Osteocyte (in vitro differentiated cells): ENCODE measurements around the gene FAM210A. TPM values are rescaled to one million over a fixed set of nuclear protein-coding genes. Genes with fewer than 3 reads are reported as not detected.

Experiments used
- DNase-seq: peaks from one replicate; pipeline ENCODE4 v3.0.0; 2021; ENCODE audit warnings: mixed read lengths; ENCODE audit not compliant: unreplicated experiment; ENCODE audit errors: extremely low spot score
- H3K27ac Mint-ChIP-seq: one replicate; pipeline ENCODE4 v1.8.0; 2021; ENCODE audit warnings: mild to moderate bottlenecking, mixed read lengths; ENCODE audit not compliant: unreplicated experiment
- H3K27me3 Mint-ChIP-seq: one replicate; pipeline ENCODE4 v1.8.0; 2021; ENCODE audit warnings: mixed read lengths; ENCODE audit not compliant: unreplicated experiment
- H3K36me3 Mint-ChIP-seq: one replicate; pipeline ENCODE4 v1.8.0; 2021; ENCODE audit warnings: mixed read lengths; ENCODE audit not compliant: unreplicated experiment
- H3K4me1 Mint-ChIP-seq: one replicate; pipeline ENCODE4 v1.8.0; 2021; ENCODE audit warnings: mixed read lengths; ENCODE audit not compliant: unreplicated experiment
- H3K4me3 Mint-ChIP-seq: one replicate; pipeline ENCODE4 v1.8.0; 2021; ENCODE audit warnings: mild to moderate bottlenecking, moderate library complexity, mixed read lengths; ENCODE audit not compliant: unreplicated experiment
- H3K9me3 Mint-ChIP-seq: one replicate; pipeline ENCODE4 v1.8.0; 2021; ENCODE audit warnings: mixed read lengths; ENCODE audit not compliant: unreplicated experiment
- total RNA-seq: library from RNA; stranded (reverse); gene quantifications from 2 replicates; pipeline ENCODE4 v1.2.1, GENCODE V29; 2021
- TF ChIP-seq, protein P1 (sequence below): fragments of 200-600 bp; sonication (generic); IDR thresholded peaks from 2 replicates; pipeline ENCODE4 v1.5.0; 2021; ENCODE audit warnings: antibody characterized with exemption, mild to moderate bottlenecking, moderate library complexity

FAM210A gene
- total RNA-seq, 1 donor from 2014 or later = 13.8 TPM

- Mint-ChIP-seq H3K27ac (no peak overlapping the region), H3K9me3 (no peaks in the 10 kb centered on the region), H3K4me1 (peaks cover 6% of the 10 kb centered on the region), H3K4me3 (no peak overlapping the region), H3K27me3 (peaks cover 14% of the 10 kb centered on the region), H3K36me3 (no peaks in the 10 kb centered on the region)
- TF ChIP-seq, protein P1, sequence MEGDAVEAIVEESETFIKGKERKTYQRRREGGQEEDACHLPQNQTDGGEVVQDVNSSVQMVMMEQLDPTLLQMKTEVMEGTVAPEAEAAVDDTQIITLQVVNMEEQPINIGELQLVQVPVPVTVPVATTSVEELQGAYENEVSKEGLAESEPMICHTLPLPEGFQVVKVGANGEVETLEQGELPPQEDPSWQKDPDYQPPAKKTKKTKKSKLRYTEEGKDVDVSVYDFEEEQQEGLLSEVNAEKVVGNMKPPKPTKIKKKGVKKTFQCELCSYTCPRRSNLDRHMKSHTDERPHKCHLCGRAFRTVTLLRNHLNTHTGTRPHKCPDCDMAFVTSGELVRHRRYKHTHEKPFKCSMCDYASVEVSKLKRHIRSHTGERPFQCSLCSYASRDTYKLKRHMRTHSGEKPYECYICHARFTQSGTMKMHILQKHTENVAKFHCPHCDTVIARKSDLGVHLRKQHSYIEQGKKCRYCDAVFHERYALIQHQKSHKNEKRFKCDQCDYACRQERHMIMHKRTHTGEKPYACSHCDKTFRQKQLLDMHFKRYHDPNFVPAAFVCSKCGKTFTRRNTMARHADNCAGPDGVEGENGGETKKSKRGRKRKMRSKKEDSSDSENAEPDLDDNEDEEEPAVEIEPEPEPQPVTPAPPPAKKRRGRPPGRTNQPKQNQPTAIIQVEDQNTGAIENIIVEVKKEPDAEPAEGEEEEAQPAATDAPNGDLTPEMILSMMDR = no peak
- no peak for DNase-seq
Observed at GRCh38 chr18:13623348-13623747, 103.0 kb downstream of the FAM210A start.

DNA sequence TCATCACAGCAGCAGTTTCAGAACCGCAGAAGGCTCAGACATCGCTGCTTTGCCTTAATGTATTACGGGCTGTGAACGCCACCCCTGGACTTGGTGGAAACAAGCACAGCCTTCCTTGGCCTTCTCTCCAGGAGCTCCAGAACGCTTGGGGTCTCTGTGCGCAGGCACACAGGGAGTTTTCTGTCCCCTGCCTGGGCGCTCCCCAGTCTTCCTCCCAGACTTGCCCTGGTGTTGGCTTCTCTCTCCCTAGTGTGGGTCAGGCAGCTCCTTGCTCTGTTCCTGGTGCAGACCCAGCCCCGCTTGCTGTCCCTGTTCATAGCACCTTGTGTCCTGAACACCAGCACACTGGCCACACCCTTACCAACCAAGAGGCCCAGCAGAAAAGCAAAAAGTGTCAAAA is 103.6 kb downstream of the FAM210A start:
- Mint-ChIP-seq H3K9me3 (no peaks in the 10 kb centered on the region), H3K27me3 (peaks cover 8% of the 10 kb centered on the region), H3K4me1 (peaks cover 11% of the 10 kb centered on the region), H3K36me3 (no peaks in the 10 kb centered on the region), H3K27ac (no peak overlapping the region), H3K4me3 (no peak overlapping the region)
- no peak for DNase-seq
- TF ChIP-seq, protein P1 = no peak

GRCh38 chr18:13621886-13622619 is 104.3 kb downstream of the FAM210A start:
- Mint-ChIP-seq H3K27me3 (peaks cover 5% of the 10 kb centered on the region), H3K4me1 (peaks cover 12% of the 10 kb centered on the region), H3K4me3 (no peak overlapping the region), H3K36me3 (no peaks in the 10 kb centered on the region), H3K27ac (no peak overlapping the region), H3K9me3 (no peaks in the 10 kb centered on the region)
- DNase-seq = no peak
- TF ChIP-seq, protein P1 = no peak

GRCh38 chr18:13621446-13621849 is 104.9 kb downstream of the FAM210A start:
- Mint-ChIP-seq H3K4me1 (peaks cover 12% of the 10 kb centered on the region), H3K9me3 (no peaks in the 10 kb centered on the region), H3K4me3 (no peak overlapping the region), H3K27ac (no peak overlapping the region), H3K27me3 (peaks cover 2% of the 10 kb centered on the region), H3K36me3 (no peaks in the 10 kb centered on the region)
- TF ChIP-seq, protein P1 = no peak
- peak; percentile 82 for DNase-seq

DNA sequence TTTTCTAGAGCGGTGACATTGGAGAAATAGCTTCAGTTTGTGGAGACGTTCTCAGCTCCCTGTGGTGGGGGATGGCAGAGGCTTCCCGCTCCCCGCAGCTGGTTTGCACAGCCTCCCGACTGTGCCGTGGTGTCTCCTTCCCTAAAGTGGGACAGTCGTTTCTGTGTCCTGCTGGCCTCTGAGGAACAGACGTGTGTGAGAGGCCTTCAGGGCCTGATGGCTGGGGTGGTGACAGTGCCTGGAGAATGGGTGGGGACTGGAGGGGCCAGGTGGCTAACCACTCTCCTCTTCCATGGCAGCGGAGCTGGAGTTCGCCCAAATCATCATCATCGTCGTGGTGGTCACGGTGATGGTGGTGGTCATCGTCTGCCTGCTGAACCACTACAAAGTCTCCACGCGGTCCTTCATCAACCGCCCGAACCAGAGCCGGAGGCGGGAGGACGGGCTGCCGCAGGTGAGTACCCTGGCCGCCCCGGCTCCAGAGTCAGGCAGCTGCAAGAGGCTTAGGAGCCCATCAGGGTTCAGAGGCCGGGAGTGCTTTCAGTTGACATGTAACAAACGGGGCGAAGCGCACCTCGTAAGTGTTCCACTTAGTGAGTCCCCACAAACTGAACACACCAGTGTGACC is 105.4 kb downstream of the FAM210A start:
- no peak overlapping the region for H3K27ac Mint-ChIP-seq
- TF ChIP-seq, protein P1 = no peak
- no peak overlapping the region for H3K4me3 Mint-ChIP-seq

More for the DNA sequence above, 105.4 kb downstream of the FAM210A start:
- peaks cover 12% of the 10 kb centered on the region for H3K4me1 Mint-ChIP-seq
- no peaks in the 10 kb centered on the region for H3K9me3 Mint-ChIP-seq
- H3K27me3 Mint-ChIP-seq = no peaks in the 10 kb centered on the region
- no peaks in the 10 kb centered on the region for H3K36me3 Mint-ChIP-seq
- DNase-seq = peak; percentile 70
